GM20000 (cell line): ENCODE results near the gene PPP1R3D.
"Not testable (repeated sequence)": the region's sequence is repeated elsewhere in the genome, so short reads cannot be mapped to it uniquely, and the experiment has no call there.

Experiments used
- DNase-seq: peaks from one replicate; pipeline ENCODE4 v3.0.0; 2012; ENCODE audit warnings: low spot score
- TF ChIP-seq, protein P1 (sequence below): IDR thresholded peaks from 2 replicates; pipeline ENCODE4 v1.5.1; 2012; ENCODE audit warnings: mild to moderate bottlenecking, control low read depth; ENCODE audit errors: extremely low read depth, missing control alignments

The PPP1R3D gene

GRCh38 chr20:59912609-59913008 is 27.5 kb downstream of the PPP1R3D start:
- DNase-seq: no peak
- TF ChIP-seq, protein P1, sequence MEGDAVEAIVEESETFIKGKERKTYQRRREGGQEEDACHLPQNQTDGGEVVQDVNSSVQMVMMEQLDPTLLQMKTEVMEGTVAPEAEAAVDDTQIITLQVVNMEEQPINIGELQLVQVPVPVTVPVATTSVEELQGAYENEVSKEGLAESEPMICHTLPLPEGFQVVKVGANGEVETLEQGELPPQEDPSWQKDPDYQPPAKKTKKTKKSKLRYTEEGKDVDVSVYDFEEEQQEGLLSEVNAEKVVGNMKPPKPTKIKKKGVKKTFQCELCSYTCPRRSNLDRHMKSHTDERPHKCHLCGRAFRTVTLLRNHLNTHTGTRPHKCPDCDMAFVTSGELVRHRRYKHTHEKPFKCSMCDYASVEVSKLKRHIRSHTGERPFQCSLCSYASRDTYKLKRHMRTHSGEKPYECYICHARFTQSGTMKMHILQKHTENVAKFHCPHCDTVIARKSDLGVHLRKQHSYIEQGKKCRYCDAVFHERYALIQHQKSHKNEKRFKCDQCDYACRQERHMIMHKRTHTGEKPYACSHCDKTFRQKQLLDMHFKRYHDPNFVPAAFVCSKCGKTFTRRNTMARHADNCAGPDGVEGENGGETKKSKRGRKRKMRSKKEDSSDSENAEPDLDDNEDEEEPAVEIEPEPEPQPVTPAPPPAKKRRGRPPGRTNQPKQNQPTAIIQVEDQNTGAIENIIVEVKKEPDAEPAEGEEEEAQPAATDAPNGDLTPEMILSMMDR: no peak

DNA sequence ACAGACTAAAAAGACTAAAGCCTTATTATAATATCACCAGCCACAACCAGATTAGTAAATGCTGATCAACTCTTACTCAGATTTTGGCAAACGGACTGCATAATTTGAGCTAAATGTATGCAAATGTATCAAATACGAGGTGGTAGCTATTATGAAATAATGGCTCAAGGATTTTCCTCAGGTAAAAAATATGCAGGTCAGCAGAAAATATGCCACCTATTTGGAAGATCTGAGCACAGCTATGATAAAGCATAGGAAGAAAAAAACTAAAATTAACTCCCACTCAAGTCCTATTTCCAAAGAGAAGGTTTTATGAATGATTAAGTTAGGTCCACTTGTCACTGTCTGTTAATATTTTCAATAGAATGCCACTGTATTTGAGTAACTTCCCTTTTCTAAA is 29.1 kb downstream of the PPP1R3D start:
- TF ChIP-seq, protein P1: no peak
- no peak for DNase-seq

GRCh38 chr20:59908855-59909254 is 31.2 kb downstream of the PPP1R3D start:
- TF ChIP-seq, protein P1: no peak
- DNase-seq: no peak

DNA sequence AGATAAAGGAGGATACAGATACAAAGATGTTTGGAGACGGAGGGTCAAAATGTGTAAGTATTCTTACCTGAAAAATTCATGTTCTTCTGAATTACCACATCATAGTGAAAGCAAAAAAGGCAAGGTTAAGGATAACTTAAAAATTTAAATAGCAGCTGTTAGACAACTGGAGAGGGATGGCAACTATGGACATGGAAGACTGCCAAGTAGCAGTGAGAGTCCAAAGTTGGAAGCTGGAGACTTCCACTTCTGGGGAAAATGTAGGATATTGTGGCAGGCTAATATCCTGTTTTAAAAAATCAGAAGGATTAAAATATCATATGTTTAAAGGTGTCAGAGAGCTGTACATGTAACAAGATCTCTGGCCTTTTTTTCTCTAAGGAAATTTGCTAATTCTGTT is 36.5 kb downstream of the PPP1R3D start:
- TF ChIP-seq, protein P1: no peak
- DNase-seq: no peak

DNA sequence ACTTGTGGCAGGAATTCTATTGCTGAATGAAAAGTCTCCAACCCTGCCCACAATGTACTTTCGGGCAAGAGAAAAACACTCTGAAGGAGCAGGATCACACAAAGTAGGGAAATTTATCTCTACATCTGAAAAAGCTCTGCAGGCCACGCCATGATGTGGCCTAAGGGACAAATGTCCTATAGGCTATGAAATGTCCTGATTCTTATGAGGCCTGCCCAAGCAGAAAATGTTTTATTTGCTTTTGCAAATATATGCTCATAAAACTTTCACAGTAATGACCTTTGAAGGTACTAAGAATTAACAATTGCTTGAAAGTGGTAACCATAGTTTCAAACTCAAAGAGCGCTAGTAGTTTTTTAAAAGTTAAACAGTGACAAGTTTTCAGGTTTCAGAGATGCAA is 37.6 kb downstream of the PPP1R3D start:
- TF ChIP-seq, protein P1: no peak
- no peak for DNase-seq

- DNase-seq: no peak
- TF ChIP-seq, protein P1: no peak
These were observed 44.2 kb downstream of the PPP1R3D start for GRCh38 chr20:59895908-59896307.

- TF ChIP-seq, protein P1: no peak
These were observed 48.5 kb downstream of the PPP1R3D start for GRCh38 chr20:59891581-59891980.

DNA sequence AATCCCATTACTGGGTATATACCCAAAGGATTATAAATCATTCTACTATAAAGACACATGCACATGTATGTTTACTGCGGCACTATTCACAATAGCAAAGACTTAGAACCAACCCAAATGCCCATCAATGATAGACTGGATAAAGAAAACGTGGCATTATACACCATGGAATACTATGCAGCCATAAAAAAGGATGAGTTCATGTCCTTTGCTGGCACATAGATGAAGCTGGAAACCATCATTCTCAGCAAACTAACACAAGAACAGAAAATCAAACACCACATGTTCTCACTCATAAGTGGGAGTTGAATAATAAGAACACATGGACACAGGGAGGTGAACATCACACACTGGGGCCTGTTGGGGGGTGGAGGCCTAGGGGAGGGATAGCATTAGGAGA is 50.1 kb downstream of the PPP1R3D start:
- not testable (repeated sequence) for DNase-seq

More at GRCh38 chr20:59891581-59891980, 48.5 kb downstream of the PPP1R3D start:
- peak; percentile 4 for DNase-seq
